VCaP (cell line): Measurements from ENCODE around the gene FMN2.

Source experiments
- H3K27ac ChIP-seq: fragments of 450-650 bp; 2 replicates; pipeline ENCODE4 v1.5.1; 2017
- CTCF ChIP-seq: fragments of 450-650 bp; conservative IDR thresholded peaks from 2 replicates; pipeline ENCODE4 v1.5.1; 2017; ENCODE audit warnings: mild to moderate bottlenecking, moderate library complexity

The FMN2 gene

GRCh38 chr1:240343966-240344365 is 252.3 kb downstream of the FMN2 start:
- H3K27ac ChIP-seq = no peak overlapping the region
- no peak for TF ChIP-seq CTCF

GRCh38 chr1:240344918-240345317 is 253.2 kb downstream of the FMN2 start:
- no peak overlapping the region for H3K27ac ChIP-seq
- TF ChIP-seq CTCF = no peak

GRCh38 chr1:240349695-240350094 is 258.0 kb downstream of the FMN2 start:
- no peak for TF ChIP-seq CTCF
- no peak overlapping the region for H3K27ac ChIP-seq

- no peak overlapping the region for H3K27ac ChIP-seq
- no peak for TF ChIP-seq CTCF
Observed at GRCh38 chr1:240350910-240351331, 259.2 kb downstream of the FMN2 start.

- no peak for TF ChIP-seq CTCF
- H3K27ac ChIP-seq = no peak overlapping the region
Observed at GRCh38 chr1:240351690-240352089, 260.0 kb downstream of the FMN2 start.

- H3K27ac ChIP-seq = no peak overlapping the region
- TF ChIP-seq CTCF = no peak
Observed at GRCh38 chr1:240352769-240353168, 261.1 kb downstream of the FMN2 start.

- no peak overlapping the region for H3K27ac ChIP-seq
- TF ChIP-seq CTCF = no peak
Observed at GRCh38 chr1:240356568-240356967, 264.9 kb downstream of the FMN2 start.

- TF ChIP-seq CTCF = no peak
Observed at GRCh38 chr1:240362046-240362445, 270.4 kb downstream of the FMN2 start.

More at GRCh38 chr1:240362046-240362445, 270.4 kb downstream of the FMN2 start:
- H3K27ac ChIP-seq = no peak overlapping the region
